Stomach (tissue), 4 donors: ENCODE data around the gene OXT.
"Not testable (repeated sequence)": the region's sequence is repeated elsewhere in the genome, so short reads cannot be mapped to it uniquely, and the experiment has no call there.

Experiments used
- CTCF ChIP-seq, 7 experiments: fragments of 450-650 bp in 4 of 7; fragments of 200-600 bp in 3 of 7; sonication (generic) in 3 of 7; IDR thresholded peaks; one replicate each; pipeline ENCODE4 v1.5.1; 2016 to 2019; ENCODE audit warnings: antibody characterized with exemption in 7 of 7, control low read depth in 2 of 7, mild to moderate bottlenecking in 1 of 7
- EP300 ChIP-seq: sonication (generic); formaldehyde crosslinking; IDR thresholded peaks from one replicate; pipeline ENCODE4 v1.6.1; 2017; ENCODE audit warnings: antibody characterized with exemption
- POLR2AphosphoS5 ChIP-seq, 3 donors: sonication (generic); formaldehyde crosslinking; IDR thresholded peaks; one replicate each; pipeline ENCODE4 v1.6.1; 2016; ENCODE audit warnings: antibody characterized with exemption in 3 of 3

DNA sequence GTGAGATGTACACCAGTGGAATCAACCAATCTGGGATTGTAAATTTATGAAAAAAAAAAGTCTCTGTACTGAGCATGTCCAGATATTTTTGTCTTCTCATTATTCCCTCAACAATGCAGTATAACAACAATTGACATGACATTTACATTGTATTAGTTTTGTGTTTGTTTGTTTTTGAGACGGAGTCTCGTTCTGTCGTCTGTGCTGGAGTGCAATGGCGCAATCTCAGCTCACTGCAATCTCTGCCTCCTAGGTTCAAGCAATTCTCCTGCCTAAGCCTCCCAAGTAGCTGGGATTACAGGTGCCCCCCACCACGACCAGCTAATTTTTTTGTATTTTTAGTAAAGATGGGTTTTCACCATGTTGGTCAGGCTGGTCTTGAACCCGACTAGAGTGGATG lies 3.9 kb downstream of the OXT start:
- not testable (repeated sequence) for TF ChIP-seq CTCF (IDR thresholded peaks at IDR 0.05); POLR2AphosphoS5 (IDR thresholded peaks at IDR 0.05); EP300
